GM12875 (cell line): ENCODE measurements around the gene PAPSS2.

Experiments
- H3K4me3 ChIP-seq: one replicate; pipeline ENCODE4 v1.5.1; 2011; ENCODE audit warnings: low read depth, low read length, control low read depth
- TF ChIP-seq, protein P1 (sequence below): IDR thresholded peaks from 2 replicates; pipeline ENCODE4 v1.5.1; 2011; ENCODE audit warnings: low read depth, mild to moderate bottlenecking, control low read depth, inconsistent platforms, low read length, moderate library complexity, borderline replicate concordance; ENCODE audit not compliant: insufficient read depth

PAPSS2 gene

DNA sequence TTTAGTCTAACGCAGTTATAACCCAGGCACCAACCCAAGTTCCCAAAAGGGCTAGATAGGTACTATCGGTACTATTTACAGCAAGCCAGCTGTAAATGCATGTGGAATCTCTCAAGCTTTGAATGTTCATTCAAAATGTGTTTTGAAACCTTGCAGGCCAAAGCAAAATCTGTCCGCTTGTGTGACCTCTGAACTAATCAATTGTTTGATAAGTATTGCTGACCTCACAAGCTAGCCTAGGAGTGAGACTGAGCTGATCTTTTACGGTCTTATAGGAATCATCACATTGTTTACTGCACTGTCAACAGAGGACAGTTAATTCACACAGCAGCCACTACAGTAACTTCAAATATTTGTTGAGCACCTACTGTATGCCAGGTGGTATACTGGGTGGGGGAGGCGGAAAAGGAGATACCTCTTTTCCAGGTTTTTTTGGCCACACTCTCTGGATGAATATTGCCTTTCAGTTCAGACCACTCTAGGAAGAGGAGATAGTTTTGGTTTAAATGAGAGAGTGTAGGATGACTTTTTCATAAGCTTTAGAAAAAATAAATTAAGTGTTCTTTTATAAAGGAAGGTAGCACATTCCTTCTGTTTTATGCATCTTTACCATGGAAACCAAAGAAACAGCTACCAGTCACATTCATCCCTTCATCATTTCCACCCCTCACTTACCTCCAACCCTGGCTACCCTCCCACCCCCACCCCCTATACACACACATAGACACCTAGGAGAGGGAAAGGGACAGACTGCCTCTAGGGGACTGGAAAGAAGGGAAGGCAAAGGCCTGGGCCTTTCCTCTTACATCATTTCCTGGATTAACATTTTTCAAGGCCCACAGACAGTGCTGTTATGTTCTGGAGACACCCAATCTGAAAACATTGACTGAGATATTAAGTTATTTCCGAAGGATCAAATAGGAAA, 2.4 kb downstream of the PAPSS2 start:
- no peak overlapping the region for H3K4me3 ChIP-seq

DNA sequence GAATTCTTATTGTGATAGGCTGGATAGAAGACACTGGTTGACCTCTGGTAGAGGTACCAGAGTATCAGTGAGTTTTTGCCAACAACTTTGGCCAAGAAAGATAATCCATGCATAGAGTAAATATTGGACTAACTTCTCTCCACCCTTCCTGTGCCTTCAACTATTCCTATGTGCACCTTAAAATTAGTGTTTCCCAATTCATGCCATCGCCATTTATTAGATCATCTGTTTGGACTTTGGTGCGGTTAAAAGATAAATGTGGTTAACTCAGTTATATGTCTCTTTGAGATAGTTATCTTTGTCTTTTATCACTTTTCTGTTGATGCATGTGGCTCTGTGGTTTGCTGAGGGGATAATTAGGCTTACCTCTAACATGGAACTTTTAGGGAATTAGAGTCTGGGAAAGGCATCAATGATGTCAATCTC, 4.6 kb downstream of the PAPSS2 start:
- H3K4me3 ChIP-seq: no peak overlapping the region
- TF ChIP-seq, protein P1, sequence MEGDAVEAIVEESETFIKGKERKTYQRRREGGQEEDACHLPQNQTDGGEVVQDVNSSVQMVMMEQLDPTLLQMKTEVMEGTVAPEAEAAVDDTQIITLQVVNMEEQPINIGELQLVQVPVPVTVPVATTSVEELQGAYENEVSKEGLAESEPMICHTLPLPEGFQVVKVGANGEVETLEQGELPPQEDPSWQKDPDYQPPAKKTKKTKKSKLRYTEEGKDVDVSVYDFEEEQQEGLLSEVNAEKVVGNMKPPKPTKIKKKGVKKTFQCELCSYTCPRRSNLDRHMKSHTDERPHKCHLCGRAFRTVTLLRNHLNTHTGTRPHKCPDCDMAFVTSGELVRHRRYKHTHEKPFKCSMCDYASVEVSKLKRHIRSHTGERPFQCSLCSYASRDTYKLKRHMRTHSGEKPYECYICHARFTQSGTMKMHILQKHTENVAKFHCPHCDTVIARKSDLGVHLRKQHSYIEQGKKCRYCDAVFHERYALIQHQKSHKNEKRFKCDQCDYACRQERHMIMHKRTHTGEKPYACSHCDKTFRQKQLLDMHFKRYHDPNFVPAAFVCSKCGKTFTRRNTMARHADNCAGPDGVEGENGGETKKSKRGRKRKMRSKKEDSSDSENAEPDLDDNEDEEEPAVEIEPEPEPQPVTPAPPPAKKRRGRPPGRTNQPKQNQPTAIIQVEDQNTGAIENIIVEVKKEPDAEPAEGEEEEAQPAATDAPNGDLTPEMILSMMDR: no peak

More for the DNA sequence above, 2.4 kb downstream of the PAPSS2 start:
- TF ChIP-seq, protein P1: no peak

DNA sequence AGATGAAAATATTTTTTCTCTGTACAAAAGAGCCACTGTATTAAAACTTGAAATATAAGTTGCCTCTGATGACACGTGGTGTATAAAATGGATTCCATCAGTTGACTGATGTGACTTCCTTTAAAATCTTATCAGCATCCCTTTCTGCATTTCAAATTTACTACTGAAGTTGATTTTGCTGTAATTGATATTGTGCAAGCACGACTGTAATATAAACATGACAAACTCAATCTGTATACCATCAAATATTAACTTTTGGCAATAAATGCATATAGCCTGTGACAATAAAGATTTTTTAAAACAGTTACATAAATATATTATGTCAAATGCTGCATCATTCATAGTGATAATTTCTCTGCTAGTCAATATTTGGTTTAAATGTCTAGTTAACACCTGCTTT, 7.8 kb downstream of the PAPSS2 start:
- H3K4me3 ChIP-seq: no peak overlapping the region
- TF ChIP-seq, protein P1: no peak

DNA sequence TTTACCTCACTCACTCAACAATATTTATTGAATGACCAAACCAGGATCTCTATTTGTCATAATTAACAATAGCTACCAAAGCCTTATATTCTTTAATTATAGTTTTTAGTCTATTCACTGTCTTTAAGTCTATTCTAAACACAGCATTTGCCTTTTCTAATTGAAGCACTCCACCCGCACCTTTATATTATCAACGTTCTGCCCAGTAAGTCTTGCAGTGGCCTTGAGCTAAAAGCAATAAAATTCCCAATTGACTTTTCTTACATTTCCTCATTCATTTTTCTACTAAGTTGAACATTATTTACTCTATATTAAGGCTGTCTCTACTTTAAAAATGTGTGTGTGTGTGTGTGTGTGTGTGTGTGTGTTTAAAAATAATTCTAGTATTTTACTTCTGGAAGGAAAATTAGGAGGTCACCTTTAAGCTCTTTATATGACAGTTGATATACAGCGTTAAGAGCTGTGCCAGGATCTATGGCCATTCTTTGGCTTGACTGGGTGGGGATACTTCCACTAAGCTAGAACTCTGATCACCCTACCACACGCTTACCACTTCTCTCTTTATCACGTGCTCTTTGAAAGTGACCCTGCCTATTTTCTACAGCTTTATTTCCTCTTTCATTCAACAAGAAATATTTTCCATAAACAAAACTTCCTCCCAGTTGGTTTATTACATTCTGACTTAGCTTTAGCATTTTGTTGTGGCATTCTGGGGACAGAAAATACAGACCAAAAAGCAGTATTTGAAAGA, 8.8 kb downstream of the PAPSS2 start:
- TF ChIP-seq, protein P1: no peak
- no peak overlapping the region for H3K4me3 ChIP-seq

DNA sequence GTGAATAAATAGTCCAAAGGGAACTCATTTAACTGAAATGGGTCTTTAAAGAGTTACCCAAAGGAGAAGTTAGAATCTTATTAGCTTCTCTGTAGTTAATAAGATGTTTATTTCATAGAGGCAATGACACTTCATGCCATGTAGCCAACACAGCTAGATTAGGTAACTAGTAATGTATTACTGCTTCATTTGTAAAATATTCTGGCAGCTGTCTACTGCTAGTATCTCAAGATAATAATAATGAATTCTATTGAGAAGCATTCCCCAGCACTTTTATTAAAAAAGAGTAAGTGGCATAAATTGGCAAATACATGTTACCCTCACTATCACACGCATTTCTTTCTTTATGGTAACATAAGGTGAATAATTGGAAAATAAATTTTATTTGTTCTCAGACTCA, 10.1 kb downstream of the PAPSS2 start:
- no peak overlapping the region for H3K4me3 ChIP-seq
- TF ChIP-seq, protein P1: no peak

DNA sequence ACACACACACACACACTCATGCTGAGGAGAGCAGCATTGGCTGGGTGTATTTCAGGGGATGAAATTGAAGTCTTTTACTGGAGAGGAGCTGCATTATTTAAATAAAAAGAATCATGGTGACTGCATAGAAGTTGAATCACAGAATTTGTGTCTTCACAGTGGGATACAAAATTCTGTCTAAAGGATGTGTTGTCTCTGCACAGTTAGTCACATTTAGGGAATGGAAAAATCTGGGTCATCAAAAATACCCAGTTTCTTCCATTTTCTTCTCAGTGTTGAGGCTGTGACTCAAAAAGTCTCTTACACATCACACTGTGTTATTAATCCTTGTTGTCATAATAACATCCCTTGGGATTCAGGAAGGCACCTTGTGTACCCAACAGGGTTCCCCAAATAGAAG, 10.9 kb downstream of the PAPSS2 start:
- TF ChIP-seq, protein P1: no peak
- no peak overlapping the region for H3K4me3 ChIP-seq
